Stimulated activated naive CD8-positive, alpha-beta T cell treated with anti-CD3 and anti-CD28 coated beads, Interleukin-15, Interleukin-2, amounts not matched to agents 100 ng/mL and 50 ng/mL, for 24 hours (primary cell): Measurements from ENCODE around the gene C22orf23.
A peak's percentile ranks its signal among the peaks of the same experiment; 100 is the strongest.
"Not testable (repeated sequence)": the region's sequence is repeated elsewhere in the genome, so short reads cannot be mapped to it uniquely, and the experiment has no call there.

Source experiments
- H3K27ac Mint-ChIP-seq: one replicate; pipeline ENCODE4 v1.8.0; 2021; ENCODE audit warnings: mild to moderate bottlenecking, mixed read lengths
- H3K27me3 Mint-ChIP-seq: one replicate; pipeline ENCODE4 v1.8.0; 2021; ENCODE audit warnings: mixed read lengths
- H3K36me3 Mint-ChIP-seq: one replicate; pipeline ENCODE4 v1.8.0; 2021; ENCODE audit warnings: low read depth, mixed read lengths
- H3K4me1 Mint-ChIP-seq: one replicate; pipeline ENCODE4 v1.8.0; 2021; ENCODE audit warnings: low read depth, mixed read lengths
- H3K4me3 Mint-ChIP-seq: one replicate; pipeline ENCODE4 v1.8.0; 2021; ENCODE audit warnings: mild to moderate bottlenecking, mixed read lengths
- H3K9me3 Mint-ChIP-seq: one replicate; pipeline ENCODE4 v1.8.0; 2021; ENCODE audit warnings: mixed read lengths

The C22orf23 gene

DNA sequence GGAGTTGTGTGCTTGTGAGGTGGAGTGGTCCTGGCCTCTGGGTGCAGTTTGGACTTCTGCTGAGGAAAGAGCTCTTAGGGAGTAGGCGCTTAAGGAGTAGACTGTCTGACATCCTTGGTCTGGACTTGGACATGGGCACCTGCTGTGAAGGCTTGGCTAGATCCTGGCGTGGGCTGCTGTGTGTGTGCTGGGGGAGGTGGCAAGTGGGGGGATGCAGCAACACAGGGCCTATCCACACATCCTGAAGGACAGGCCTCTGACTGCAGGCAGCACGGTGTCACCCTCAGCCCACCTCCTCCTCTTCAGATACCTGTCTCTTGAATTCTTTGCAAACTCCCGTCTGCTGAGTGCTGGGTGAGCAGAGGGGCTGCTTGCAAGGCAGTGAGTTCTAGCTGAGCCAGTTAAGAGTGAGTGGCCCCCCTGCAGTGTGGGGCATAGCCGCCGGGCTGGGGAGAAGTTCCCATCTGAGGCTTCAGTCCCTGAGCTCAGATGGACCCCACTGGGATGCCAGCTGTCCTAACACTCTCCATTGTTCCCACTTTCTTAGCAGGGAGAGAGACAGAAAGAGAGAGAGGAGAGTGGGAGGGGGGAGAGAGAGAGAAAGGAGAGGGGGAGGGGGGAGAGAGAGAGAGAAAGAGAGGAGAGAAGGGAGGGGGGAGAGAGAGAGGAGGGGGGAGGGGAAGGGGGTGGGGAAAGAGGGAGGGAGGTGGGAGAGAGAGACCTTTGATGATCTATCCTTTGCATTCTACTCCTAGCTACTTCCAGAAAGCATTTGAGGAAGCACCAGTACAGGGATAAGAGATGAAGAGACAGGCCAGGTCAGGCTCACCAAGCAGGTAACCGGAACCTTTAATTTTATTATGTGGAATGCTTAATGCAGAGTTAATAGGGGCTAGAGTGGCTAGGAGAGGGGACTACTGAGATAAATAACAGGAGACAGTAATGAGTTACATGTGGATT, 18.4 kb upstream of the C22orf23 start:
- H3K9me3 Mint-ChIP-seq: no peaks in the 10 kb centered on the region
- no peaks in the 10 kb centered on the region for H3K27me3 Mint-ChIP-seq
- H3K4me3 Mint-ChIP-seq: no peak overlapping the region
- H3K36me3 Mint-ChIP-seq: peaks cover 29% of the 10 kb centered on the region
- no peaks in the 10 kb centered on the region for H3K4me1 Mint-ChIP-seq
- H3K27ac Mint-ChIP-seq: peak overlapping the region; percentile 17

DNA sequence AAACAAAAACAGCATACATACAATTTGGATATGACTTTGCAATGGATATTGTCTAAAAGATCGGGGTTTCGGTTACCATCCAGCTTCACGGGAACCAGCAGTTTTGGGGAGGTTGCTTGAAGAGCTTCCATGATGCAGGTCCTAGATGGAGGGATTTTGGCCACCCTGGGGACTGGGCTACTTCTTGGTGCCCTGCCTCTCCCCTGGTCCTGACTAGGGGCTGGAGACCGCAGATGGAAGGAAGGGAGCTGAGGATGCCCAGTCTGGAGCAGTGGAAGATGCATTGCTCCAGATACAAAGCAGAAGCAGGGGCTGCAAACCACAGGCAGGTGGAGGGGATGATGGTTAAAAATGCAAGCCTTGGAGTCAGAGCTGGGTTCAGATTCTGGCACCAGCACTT, 17.5 kb upstream of the C22orf23 start:
- H3K36me3 Mint-ChIP-seq: peaks cover 37% of the 10 kb centered on the region
- H3K27ac Mint-ChIP-seq: no peak overlapping the region
- no peak overlapping the region for H3K4me3 Mint-ChIP-seq
- no peaks in the 10 kb centered on the region for H3K9me3 Mint-ChIP-seq
- H3K27me3 Mint-ChIP-seq: no peaks in the 10 kb centered on the region
- H3K4me1 Mint-ChIP-seq: no peaks in the 10 kb centered on the region

DNA sequence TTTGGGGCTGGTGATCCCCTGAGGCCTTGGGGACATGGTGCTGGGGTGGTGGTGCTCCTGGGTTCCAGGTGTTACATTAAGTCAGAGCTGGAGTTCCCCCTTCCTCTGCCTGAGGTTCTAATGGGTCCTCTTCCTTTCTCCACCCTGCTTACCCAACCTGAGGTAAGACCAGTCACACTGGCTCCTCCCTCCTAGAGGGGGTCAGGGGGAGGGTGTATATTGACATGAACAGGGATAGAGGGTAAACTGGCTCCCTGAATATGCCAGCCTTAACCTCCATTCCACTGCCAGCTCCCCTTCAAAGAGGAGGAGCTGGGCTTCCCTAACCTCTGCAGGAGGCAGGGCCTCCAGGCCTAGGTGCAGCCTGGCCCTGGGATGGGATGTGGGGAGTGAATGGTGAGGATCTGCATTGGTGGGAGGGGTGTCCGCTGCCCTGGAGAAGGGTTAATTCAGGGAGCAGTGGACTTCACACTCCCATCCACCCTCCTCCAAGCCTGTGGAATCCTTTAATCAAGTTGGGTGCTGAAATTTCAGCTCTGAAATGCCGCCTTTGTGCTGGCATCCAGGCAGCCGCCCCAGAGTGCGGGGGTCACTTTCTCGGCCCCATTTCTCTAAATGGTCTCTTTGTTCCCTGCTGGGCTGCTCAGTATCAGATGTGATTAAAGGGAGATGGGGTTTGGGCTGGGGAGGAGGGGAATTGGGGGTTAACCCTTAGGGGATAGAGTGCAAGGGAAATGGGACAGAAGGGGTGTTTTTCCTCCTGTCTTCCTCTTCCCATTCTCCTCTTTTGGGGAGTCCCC, 15.3 kb upstream of the C22orf23 start:
- Mint-ChIP-seq H3K27me3 (no peaks in the 10 kb centered on the region), H3K27ac (no peak overlapping the region), H3K36me3 (peaks cover 43% of the 10 kb centered on the region), H3K9me3 (no peaks in the 10 kb centered on the region), H3K4me3 (no peak overlapping the region), H3K4me1 (peaks cover 3% of the 10 kb centered on the region)

DNA sequence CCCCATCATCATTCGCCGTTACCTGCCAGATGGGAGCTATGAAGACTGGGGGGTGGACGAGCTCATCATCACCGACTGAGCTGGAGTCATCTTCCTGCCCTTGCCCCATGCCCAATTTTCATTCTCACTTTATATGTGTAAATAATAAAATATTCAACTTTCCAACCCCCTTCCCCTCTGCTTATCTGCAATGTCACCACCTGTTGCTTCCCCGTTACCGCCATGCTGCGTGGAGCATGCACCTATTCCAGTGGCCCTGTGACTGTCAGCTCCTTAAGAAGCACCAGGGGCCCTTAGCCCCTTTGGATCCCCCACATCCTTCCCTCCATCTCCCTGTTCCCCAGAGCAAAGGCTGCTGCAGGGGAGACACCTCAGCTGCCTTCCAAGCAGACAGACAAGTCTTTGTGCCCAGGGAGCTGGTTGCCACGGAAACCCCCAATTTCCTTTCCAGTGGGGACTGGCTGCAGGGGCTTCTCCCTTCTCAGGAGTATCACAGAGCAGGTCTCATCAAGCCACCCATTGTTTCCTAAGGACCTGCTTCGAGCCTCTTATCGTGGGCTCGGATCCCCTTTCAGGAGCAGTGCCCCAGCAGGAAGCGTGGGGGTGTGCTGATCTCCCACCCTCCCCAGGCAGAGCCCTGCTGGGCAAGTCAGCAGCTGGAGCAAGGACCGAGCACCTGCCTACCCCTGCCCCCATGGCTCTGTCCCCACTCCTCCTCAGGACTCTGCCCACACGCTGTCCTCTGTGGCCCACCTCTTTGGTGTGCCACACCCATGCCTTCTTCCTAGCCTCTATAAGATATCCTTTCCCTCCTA, 14.4 kb upstream of the C22orf23 start:
- Mint-ChIP-seq H3K36me3 (peaks cover 43% of the 10 kb centered on the region), H3K27ac (no peak overlapping the region), H3K27me3 (no peaks in the 10 kb centered on the region), H3K4me3 (no peak overlapping the region), H3K4me1 (peaks cover 3% of the 10 kb centered on the region), H3K9me3 (no peaks in the 10 kb centered on the region)

DNA sequence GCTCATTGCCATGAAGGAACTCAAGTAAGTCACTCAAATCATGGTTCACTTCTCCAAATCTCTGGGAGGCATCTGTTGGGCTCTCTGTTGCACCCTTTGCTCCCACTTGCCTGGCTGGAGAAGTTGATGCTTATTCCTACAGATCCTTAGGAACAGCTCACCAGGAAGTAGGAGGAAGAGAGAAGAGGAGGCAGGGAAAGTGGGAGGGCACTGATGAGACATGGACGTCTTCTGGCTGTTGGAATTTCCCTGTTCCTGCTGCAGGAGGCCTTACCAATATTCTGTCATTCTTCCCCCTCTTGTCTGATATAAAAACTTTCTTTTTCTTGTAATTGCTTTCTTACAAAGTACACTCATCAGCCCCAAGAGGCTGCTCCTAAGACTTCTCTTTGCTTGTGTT, 13.7 kb upstream of the C22orf23 start:
- Mint-ChIP-seq H3K27me3 (no peaks in the 10 kb centered on the region), H3K4me1 (peaks cover 3% of the 10 kb centered on the region), H3K4me3 (no peak overlapping the region), H3K36me3 (peaks cover 46% of the 10 kb centered on the region), H3K9me3 (no peaks in the 10 kb centered on the region), H3K27ac (no peak overlapping the region)

DNA sequence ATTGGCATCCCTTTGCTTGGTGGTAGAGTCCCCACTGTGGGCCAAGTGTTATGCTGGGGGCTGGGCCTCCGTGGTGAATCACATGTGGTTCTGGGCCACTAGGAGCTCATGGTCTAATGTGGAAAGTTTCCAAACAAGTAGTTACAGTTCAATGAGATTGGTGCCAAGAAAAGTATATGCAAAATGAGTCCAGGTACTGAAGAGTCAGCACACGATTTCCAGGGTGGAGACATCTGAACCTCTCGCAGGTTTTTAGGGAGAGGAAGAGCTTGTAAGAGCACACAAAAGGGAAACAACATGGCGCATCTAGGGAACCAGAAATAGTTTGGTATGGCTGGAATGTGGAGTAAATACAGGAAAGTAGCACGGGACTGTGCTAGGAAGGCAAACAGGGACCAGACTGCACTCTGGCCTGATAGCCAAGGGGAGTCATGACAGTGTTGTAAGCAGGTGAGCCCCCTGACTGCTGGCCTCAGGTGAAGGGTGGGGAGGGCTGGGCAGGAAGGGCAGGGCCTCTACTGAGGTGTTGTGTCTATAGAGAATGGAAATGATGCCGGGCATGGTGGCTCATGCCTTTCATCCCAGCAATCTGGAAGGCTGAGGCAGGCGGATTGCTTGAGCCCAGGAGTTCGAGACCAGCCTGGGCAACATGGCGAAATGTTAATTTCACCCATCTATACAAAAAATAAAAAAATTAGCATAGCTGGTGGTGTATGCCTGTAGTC, 12.7 kb upstream of the C22orf23 start:
- Mint-ChIP-seq H3K27me3 (no peaks in the 10 kb centered on the region), H3K9me3 (no peaks in the 10 kb centered on the region), H3K4me1 (peaks cover 3% of the 10 kb centered on the region), H3K4me3 (no peak overlapping the region), H3K27ac (no peak overlapping the region), H3K36me3 (peaks cover 56% of the 10 kb centered on the region)

DNA sequence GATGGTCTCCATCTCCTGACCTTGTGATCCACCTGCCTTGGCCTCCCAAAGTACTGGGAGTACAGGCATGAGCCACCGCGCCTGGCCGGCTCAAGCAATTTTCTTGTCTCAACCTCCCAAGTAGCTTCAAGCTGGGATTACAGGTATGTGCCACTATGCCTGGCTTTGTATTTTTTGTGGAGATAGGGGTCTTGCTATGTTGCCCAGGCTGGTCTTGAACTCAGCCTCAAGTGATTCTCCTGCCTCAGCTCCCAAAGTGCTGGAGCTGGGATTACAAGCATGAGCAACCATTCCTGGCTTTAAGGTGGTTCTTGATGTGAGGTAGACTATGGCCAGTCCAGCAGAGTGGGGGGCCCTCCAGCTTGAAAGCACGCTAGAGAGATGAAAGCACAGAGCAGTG, 7.7 kb upstream of the C22orf23 start:
- H3K9me3 Mint-ChIP-seq: no peaks in the 10 kb centered on the region
- peaks cover 62% of the 10 kb centered on the region for H3K36me3 Mint-ChIP-seq
- H3K4me3 Mint-ChIP-seq: no peak overlapping the region
- no peaks in the 10 kb centered on the region for H3K27me3 Mint-ChIP-seq
- peaks cover 12% of the 10 kb centered on the region for H3K4me1 Mint-ChIP-seq
- no peak overlapping the region for H3K27ac Mint-ChIP-seq

DNA sequence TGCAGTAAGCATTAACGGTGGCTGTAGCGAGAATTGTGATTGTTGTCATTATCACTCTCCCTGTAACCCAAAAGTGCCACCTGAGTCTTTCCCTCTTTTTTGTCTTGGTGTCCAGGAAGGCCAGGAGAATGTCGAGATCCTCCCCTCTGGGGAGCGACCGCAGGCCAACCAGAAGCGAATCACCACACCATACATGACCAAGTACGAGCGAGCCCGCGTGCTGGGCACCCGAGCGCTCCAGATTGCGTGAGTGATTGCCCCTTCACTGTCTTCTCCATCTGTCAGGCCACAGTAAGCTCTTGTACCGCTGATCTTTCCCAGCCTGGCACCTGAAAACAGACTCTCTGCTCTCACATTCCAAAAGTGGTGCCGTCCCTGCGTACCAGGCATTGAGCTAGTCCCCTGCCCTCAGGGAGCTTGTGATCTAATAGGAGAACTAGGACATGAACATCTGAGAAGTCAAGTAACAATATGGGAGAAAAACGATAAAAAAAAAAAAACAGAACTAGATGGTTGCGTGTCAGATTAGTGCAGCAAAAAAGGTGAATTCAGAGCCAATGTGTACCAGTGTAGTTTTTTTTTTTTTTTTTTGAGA, 5.9 kb upstream of the C22orf23 start:
- no peaks in the 10 kb centered on the region for H3K27me3 Mint-ChIP-seq
- no peak overlapping the region for H3K27ac Mint-ChIP-seq
- no peak overlapping the region for H3K4me3 Mint-ChIP-seq
- H3K4me1 Mint-ChIP-seq: peaks cover 21% of the 10 kb centered on the region
- H3K9me3 Mint-ChIP-seq: no peaks in the 10 kb centered on the region
- H3K36me3 Mint-ChIP-seq: peaks cover 59% of the 10 kb centered on the region

DNA sequence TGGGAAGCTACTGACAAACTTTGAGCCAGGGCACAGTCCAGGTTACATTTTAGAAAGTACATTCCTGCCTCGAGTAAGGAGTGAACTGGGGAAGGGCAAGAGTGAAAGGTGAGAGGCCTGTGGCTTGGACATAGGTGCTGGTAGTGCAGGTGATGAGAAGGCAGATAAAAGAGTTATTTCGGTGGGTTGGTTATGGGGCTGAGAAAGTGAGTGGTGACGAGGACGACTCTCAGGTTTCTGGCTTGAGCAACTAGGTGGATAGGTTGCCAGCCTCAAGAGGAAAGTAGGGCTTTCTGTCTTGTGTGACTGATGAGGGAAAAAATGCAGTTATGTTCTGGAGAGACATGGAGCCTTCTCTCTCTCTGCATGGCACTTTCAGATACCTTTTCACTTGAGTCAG, 3.8 kb upstream of the C22orf23 start:
- peaks cover 57% of the 10 kb centered on the region for H3K36me3 Mint-ChIP-seq
- no peak overlapping the region for H3K4me3 Mint-ChIP-seq
- peaks cover 10% of the 10 kb centered on the region for H3K27me3 Mint-ChIP-seq
- H3K9me3 Mint-ChIP-seq: no peaks in the 10 kb centered on the region
- H3K27ac Mint-ChIP-seq: peak overlapping the region; percentile 63
- H3K4me1 Mint-ChIP-seq: peaks cover 31% of the 10 kb centered on the region

DNA sequence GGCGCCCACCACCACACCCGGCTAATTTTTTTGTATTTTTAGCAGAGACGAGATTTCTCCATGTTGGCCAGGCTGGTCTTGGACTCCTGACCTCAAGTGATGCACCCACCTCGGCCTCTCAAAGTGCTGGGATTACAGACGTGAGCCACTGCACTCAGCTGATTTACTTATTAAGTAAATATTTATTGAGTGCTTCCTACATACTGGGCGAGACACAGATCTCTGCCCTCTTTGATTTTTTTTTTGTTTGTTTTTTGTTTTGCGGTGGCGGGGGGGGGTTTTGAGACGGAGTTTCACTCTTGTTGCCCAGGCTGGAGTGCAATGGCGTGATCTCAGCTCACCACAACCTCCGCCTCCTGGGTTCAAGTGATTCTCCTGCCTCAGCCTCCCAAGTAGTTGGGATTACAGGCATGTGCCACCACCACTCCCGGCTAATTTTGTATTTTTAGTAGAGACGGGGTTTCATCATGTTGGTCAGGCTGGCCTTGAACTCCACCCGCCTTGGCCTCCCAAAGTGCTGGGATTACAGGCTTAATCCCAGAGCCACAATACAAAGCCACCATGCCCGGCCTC, 2.5 kb upstream of the C22orf23 start:
- Mint-ChIP-seq H3K4me1 (peaks cover 31% of the 10 kb centered on the region), H3K27me3 (peaks cover 14% of the 10 kb centered on the region)

DNA sequence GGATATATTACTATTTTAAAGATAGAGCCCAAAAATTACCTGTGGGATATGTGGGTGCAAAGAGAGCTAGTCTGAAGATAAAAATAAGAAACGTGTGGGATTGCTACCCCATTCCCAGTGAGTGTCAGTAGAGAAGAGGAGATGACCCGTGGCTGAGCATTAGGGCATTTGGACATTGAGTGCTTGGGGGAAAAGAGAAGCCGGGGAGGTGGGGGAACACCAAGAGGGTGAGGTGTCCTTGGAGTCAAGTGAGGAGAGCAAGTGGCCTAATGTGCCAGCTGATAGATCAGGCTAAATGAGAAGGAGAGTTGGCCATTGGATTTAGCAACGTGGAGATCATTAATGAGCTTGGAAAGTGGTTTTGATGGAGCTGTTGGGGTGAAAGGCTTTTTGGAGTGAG, 1.3 kb upstream of the C22orf23 start:
- H3K9me3 Mint-ChIP-seq: no peaks in the 10 kb centered on the region
- peaks cover 14% of the 10 kb centered on the region for H3K27me3 Mint-ChIP-seq
- H3K4me3 Mint-ChIP-seq: peak overlapping the region; percentile 99
- H3K36me3 Mint-ChIP-seq: peaks cover 40% of the 10 kb centered on the region
- H3K4me1 Mint-ChIP-seq: peaks cover 31% of the 10 kb centered on the region
- peak overlapping the region; percentile 75 for H3K27ac Mint-ChIP-seq

More for the DNA sequence above, 2.5 kb upstream of the C22orf23 start:
- H3K4me3 Mint-ChIP-seq, H3K9me3 Mint-ChIP-seq, H3K27ac Mint-ChIP-seq: not testable (repeated sequence)
- H3K36me3 Mint-ChIP-seq: peaks cover 46% of the 10 kb centered on the region

DNA sequence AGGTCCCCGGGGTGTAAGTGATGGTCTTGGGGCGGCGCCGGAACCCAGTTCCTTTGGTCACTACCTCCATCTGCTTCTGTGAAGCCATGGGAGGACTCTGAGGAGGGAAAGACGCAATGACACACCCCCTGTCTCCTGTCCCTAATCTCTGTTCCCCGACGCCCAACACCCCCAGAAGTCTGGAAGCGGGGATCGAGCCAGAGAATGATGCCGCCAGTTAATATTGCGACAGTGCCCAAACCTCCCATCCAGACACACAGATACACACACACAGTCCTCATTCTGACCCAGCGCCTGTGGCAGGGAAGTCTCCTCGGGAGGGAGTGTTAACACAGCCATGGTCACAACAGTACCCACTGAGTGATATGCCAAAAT, 352 bp downstream of the C22orf23 start:
- Mint-ChIP-seq H3K36me3 (peaks cover 25% of the 10 kb centered on the region), H3K4me3 (peak overlapping the region; percentile 99), H3K27ac (peak overlapping the region; percentile 72), H3K9me3 (no peaks in the 10 kb centered on the region), H3K4me1 (peaks cover 31% of the 10 kb centered on the region), H3K27me3 (peaks cover 14% of the 10 kb centered on the region)

DNA sequence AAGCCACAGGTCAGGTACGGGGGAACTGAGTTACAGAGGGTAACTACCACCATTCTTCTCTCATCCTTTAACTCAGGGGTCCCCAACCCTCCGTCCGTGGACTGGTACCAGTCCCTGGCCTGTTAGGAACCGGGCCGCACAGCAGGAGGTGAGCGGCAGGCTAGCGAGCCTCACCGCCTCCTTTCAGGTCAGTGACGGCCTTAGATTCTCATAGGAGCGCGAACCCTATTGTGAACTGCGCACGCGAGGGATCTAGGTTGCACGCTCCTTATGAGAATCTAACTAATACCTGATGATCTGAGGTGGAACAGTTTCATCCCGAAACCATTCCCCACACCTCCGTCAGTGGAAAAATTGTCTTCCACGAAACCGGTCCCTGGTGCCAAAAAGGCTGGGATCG, 772 bp downstream of the C22orf23 start:
- H3K27ac Mint-ChIP-seq: not testable (repeated sequence)

More for the DNA sequence above, 772 bp downstream of the C22orf23 start:
- Mint-ChIP-seq H3K36me3 (peaks cover 21% of the 10 kb centered on the region), H3K4me1 (peaks cover 31% of the 10 kb centered on the region), H3K4me3 (peak overlapping the region; percentile 99), H3K27me3 (peaks cover 14% of the 10 kb centered on the region)
- H3K9me3 Mint-ChIP-seq: not testable (repeated sequence)
